Measurements from ENCODE around the gene ZMYND15. TPM values are rescaled to one million over a fixed set of nuclear protein-coding genes. Genes with fewer than 3 reads are reported as not detected.

Gene ZMYND15
- total RNA-seq, 1 experiment from 2014 or later = 0.42 TPM

DNA sequence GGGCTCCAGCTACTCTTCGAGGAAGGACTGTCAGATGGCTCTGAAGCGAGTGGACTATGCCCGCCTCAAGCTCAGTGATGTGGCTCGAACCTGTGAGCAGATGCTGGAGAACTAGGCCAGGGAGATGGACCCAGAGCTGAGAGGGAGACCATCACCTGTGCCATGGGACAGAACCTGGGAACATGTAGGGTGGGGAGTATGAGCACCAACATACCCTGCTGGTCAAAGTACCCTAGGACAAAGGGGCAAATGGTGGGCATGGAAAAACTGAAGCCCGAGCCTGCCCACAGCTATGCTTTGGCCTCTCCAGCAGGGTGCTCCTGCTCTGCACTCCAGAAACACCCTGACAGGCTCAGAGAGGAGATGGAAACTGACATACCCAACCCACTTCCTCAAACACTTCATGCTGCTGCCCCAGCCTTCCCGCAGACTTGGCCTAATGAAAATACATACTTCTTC is 6.5 kb upstream of the ZMYND15 start:
- peaks cover 0 to 9% (median 0%) of the 10 kb centered on the region in 3 experiments; a peak in 2 of 7 replicates for H3K36me3 Mint-ChIP-seq (ENCODE audit: insufficient read depth in 1 of 3, low read depth in 3 of 3)
- no peak overlapping the region for H3K18ac ChIP-seq (ENCODE audit: insufficient read length, low read depth, low read length)
- H3K79me1 ChIP-seq (ENCODE audit: insufficient read depth, low read depth, low read length, poor library complexity, severe bottlenecking) = no peaks in the 10 kb centered on the region
- H4K20me1 ChIP-seq (ENCODE audit: control insufficient read depth, insufficient read depth, insufficient read length) = no peaks in the 10 kb centered on the region
- H2BK5ac ChIP-seq (ENCODE audit: insufficient read length, low read length) = no peak overlapping the region
- H3K23me2 ChIP-seq (ENCODE audit: insufficient read length, low read depth, low read length, poor library complexity, severe bottlenecking) = peaks cover 6% of the 10 kb centered on the region
- H3K14ac ChIP-seq (ENCODE audit: insufficient read depth, low read length) = no peak overlapping the region
- TF ChIP-seq, protein P1, sequence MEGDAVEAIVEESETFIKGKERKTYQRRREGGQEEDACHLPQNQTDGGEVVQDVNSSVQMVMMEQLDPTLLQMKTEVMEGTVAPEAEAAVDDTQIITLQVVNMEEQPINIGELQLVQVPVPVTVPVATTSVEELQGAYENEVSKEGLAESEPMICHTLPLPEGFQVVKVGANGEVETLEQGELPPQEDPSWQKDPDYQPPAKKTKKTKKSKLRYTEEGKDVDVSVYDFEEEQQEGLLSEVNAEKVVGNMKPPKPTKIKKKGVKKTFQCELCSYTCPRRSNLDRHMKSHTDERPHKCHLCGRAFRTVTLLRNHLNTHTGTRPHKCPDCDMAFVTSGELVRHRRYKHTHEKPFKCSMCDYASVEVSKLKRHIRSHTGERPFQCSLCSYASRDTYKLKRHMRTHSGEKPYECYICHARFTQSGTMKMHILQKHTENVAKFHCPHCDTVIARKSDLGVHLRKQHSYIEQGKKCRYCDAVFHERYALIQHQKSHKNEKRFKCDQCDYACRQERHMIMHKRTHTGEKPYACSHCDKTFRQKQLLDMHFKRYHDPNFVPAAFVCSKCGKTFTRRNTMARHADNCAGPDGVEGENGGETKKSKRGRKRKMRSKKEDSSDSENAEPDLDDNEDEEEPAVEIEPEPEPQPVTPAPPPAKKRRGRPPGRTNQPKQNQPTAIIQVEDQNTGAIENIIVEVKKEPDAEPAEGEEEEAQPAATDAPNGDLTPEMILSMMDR (conservative IDR thresholded peaks at IDR 0.05) = peak; percentile 33; the same call in 1 of the 3 replicates
- H3K4me2 ChIP-seq (ENCODE audit: insufficient read depth, insufficient read length, low read length) = no peak overlapping the region
- H3T11ph ChIP-seq (ENCODE audit: low read length) = no peak overlapping the region
- no peak overlapping the region for H2AFZ ChIP-seq (ENCODE audit: low read length)
- no peaks in the 10 kb centered on the region; a peak in 1 of 5 replicates for H3K9me3 Mint-ChIP-seq
- H4K8ac ChIP-seq (replicated peaks; ENCODE audit: insufficient read length, low read depth, low read length) = no peak overlapping the region
- no peak overlapping the region for H2BK120ac ChIP-seq (ENCODE audit: low read depth, low read length, poor library complexity, severe bottlenecking)
- H3K27me3 Mint-ChIP-seq (ENCODE audit: low read depth) = peaks cover 31% of the 10 kb centered on the region
- H3K9ac ChIP-seq (ENCODE audit: extremely low read depth, insufficient read length, low read length) = no peak overlapping the region
- H3K4me1 ChIP-seq (ENCODE audit: insufficient read depth, low read length) = no peaks in the 10 kb centered on the region
- H3K4me3 Mint-ChIP-seq = no peak overlapping the region; a peak in 1 of 5 replicates
- H3K27ac ChIP-seq (ENCODE audit: insufficient read length, low read depth, low read length) = no peak overlapping the region
- no peak overlapping the region for H3K23ac ChIP-seq (ENCODE audit: insufficient read length, low read depth, low read length)
- no peak overlapping the region for H4K91ac ChIP-seq (ENCODE audit: insufficient read length, low read depth, low read length)
- no peak overlapping the region for H2BK12ac ChIP-seq (ENCODE audit: insufficient read length, low read depth, low read length)
- H3K27me3 ChIP-seq (ENCODE audit: insufficient read depth, low read length) = peaks cover 2% of the 10 kb centered on the region
- no peak overlapping the region for H2AK5ac ChIP-seq (ENCODE audit: insufficient read length, low read length)
- no peak overlapping the region for H2BK20ac ChIP-seq (ENCODE audit: low read depth, low read length, poor library complexity, severe bottlenecking)
- no peak for DNase-seq
- no CpG with 5 or more reads among the region's 6 CpGs for WGBS (ENCODE audit: extremely low coverage, insufficient read length, low lambda C conversion rate)
- peaks cover 3 to 5% of the 10 kb centered on the region in 2 experiments for H3K4me1 Mint-ChIP-seq
- no peak overlapping the region for H3K56ac ChIP-seq (ENCODE audit: insufficient read length, low read depth, low read length)
- no peak overlapping the region for H4K5ac ChIP-seq (ENCODE audit: insufficient read length, low read depth, low read length)
- no peak overlapping the region for H3K27ac Mint-ChIP-seq
- H2BK15ac ChIP-seq (ENCODE audit: low read depth, low read length) = no peak overlapping the region
- no peaks in the 10 kb centered on the region for H3K9me3 ChIP-seq (ENCODE audit: control insufficient read depth, low read depth, low read length)
- H3K4ac ChIP-seq (ENCODE audit: low read depth, low read length) = no peak overlapping the region
- no peaks in the 10 kb centered on the region for H3K79me2 ChIP-seq (ENCODE audit: insufficient read depth, low read length)
